ENCODE results near the gene FIP1L1. TPM values are rescaled to one million over a fixed set of nuclear protein-coding genes. Genes with fewer than 3 reads are reported as not detected.

FIP1L1 gene
- total RNA-seq, 1 donor from 2014 or later: 20.4 TPM

- no peaks in the 10 kb centered on the region for H3K9me3 ChIP-seq
- H3K4me3 ChIP-seq: no peak overlapping the region
- no peak for DNase-seq (ENCODE audit: low spot score in 2 of 2)
- no peaks in the 10 kb centered on the region for H3K27me3 ChIP-seq
- no peak overlapping the region for H3K27ac ChIP-seq
- TF ChIP-seq CTCF (IDR thresholded peaks at IDR 0.05): no peak
- no peaks in the 10 kb centered on the region for H3K4me1 ChIP-seq
- no peaks in the 10 kb centered on the region for H3K36me3 ChIP-seq
- intact Hi-C loops (cut with DNase I): no loop called here
These were observed 111.9 kb downstream of the FIP1L1 start for GRCh38 chr4:53489279-53489889.

- Histone ChIP-seq H3K4me3 (no peak overlapping the region), H3K27ac (peak overlapping the region in 1 of 2 donors; percentile 7), H3K27me3 (no peaks in the 10 kb centered on the region), H3K9me3 (no peaks in the 10 kb centered on the region), H3K4me1 (no peaks in the 10 kb centered on the region), H3K36me3 (no peaks in the 10 kb centered on the region)
- intact Hi-C loops (cut with DNase I): loop anchor here (5.0 to 10.0 kb wide), 3 partner anchors 162 to 742 kb away; no protein-coding TSS in a partner anchor
- DNase-seq (ENCODE audit: low spot score in 2 of 2): no peak
- TF ChIP-seq CTCF (IDR thresholded peaks at IDR 0.05): no peak
These were observed 112.9 kb downstream of the FIP1L1 start for GRCh38 chr4:53490161-53490956.

- DNase-seq (ENCODE audit: low spot score in 2 of 2): peak in 1 of 2 donors; percentile 84
- peak; percentile 51 to 65 (median 60) for TF ChIP-seq CTCF (IDR thresholded peaks at IDR 0.05)
- Histone ChIP-seq H3K9me3 (no peaks in the 10 kb centered on the region), H3K4me1 (no peaks in the 10 kb centered on the region), H3K4me3 (no peak overlapping the region), H3K36me3 (no peaks in the 10 kb centered on the region), H3K27me3 (no peaks in the 10 kb centered on the region), H3K27ac (peak overlapping the region in 1 of 2 donors; percentile 7)
- intact Hi-C loops (cut with DNase I): loop anchor here (5.0 to 10.0 kb wide), 3 partner anchors 161 to 741 kb away; no protein-coding TSS in a partner anchor
These were observed 113.7 kb downstream of the FIP1L1 start for GRCh38 chr4:53490965-53491622.

GRCh38 chr4:53494851-53495250, 117.4 kb downstream of the FIP1L1 start:
- H3K27me3 ChIP-seq: no peaks in the 10 kb centered on the region
- H3K36me3 ChIP-seq: no peaks in the 10 kb centered on the region
- intact Hi-C loops (cut with DNase I): loop anchor here (5.0 to 10.0 kb wide), 3 partner anchors 157 to 737 kb away; no protein-coding TSS in a partner anchor
- no peak overlapping the region for H3K27ac ChIP-seq
- TF ChIP-seq CTCF (IDR thresholded peaks at IDR 0.05): no peak
- H3K9me3 ChIP-seq: no peaks in the 10 kb centered on the region
- H3K4me1 ChIP-seq: peaks cover 5 to 6% of the 10 kb centered on the region in 2 donors
- no peak for DNase-seq (ENCODE audit: low spot score in 2 of 2)
- no peak overlapping the region for H3K4me3 ChIP-seq

GRCh38 chr4:53497487-53498244, 120.2 kb downstream of the FIP1L1 start:
- peak overlapping the region; percentile 7 to 50 for H3K27ac ChIP-seq
- H3K4me1 ChIP-seq: peaks cover 5 to 6% of the 10 kb centered on the region in 2 donors
- H3K4me3 ChIP-seq: no peak overlapping the region
- H3K36me3 ChIP-seq: no peaks in the 10 kb centered on the region
- peak in 1 of 2 donors; percentile 66 for DNase-seq (ENCODE audit: low spot score in 2 of 2)
- H3K27me3 ChIP-seq: no peaks in the 10 kb centered on the region
- no peak for TF ChIP-seq CTCF (IDR thresholded peaks at IDR 0.05)
- no peaks in the 10 kb centered on the region for H3K9me3 ChIP-seq
- intact Hi-C loops (cut with DNase I): loop anchor here (10.0 kb wide), 1 partner anchor 207 kb away; no protein-coding TSS in a partner anchor
